HepG2 (cell line): Measurements from ENCODE around the gene NKD1. TPM values are rescaled to one million over a fixed set of nuclear protein-coding genes. Genes with fewer than 3 reads are reported as not detected.

Source experiments
- BHLHE40 ChIP-seq: IDR thresholded peaks from 2 replicates; pipeline ENCODE4 v1.6.1; 2011; ENCODE audit warnings: low read length, improper control_type of control experiment
- BRF2 ChIP-seq: sonication (generic); formaldehyde crosslinking; IDR thresholded peaks from 2 replicates; pipeline ENCODE4 v1.8.1; 2022; ENCODE audit warnings: mild to moderate bottlenecking, missing genetic modification reagents
- CBX5 ChIP-seq: sonication (generic); formaldehyde crosslinking; IDR thresholded peaks from 2 replicates; pipeline ENCODE4 v1.4.0; 2020; ENCODE audit warnings: missing genetic modification reagents, borderline replicate concordance
- CC2D1A ChIP-seq: sonication (generic); formaldehyde crosslinking; IDR thresholded peaks from 2 replicates; pipeline ENCODE4 v1.8.1; 2023; ENCODE audit warnings: mild to moderate bottlenecking, missing genetic modification reagents
- DZIP1 ChIP-seq: sonication (generic); formaldehyde crosslinking; IDR thresholded peaks from 2 replicates; pipeline ENCODE4 v1.5.0; 2020; ENCODE audit warnings: mild to moderate bottlenecking, missing genetic modification reagents
- ESRRA ChIP-seq: sonication (generic); formaldehyde crosslinking; IDR thresholded peaks from 2 replicates; pipeline ENCODE4 v1.5.1; 2020; ENCODE audit warnings: mild to moderate bottlenecking, low read depth, missing genetic modification reagents
- ETV5 ChIP-seq: IDR thresholded peaks from 2 replicates; pipeline ENCODE4 v1.6.1; 2018; ENCODE audit warnings: missing biosample characterization, missing genetic modification reagents, inconsistent platforms, borderline replicate concordance
- NR1H2 ChIP-seq: sonication (generic); formaldehyde crosslinking; IDR thresholded peaks from 2 replicates; pipeline ENCODE4 v1.8.1; 2022; ENCODE audit warnings: low read depth, missing genetic modification reagents, borderline replicate concordance
- XRCC5 ChIP-seq: fragments of 200-400 bp; formaldehyde crosslinking; optimal IDR thresholded peaks from 2 replicates; pipeline ENCODE3; 2017; ENCODE audit warnings: mild to moderate bottlenecking, low read length
- ZBTB39 ChIP-seq: sonication (generic); formaldehyde crosslinking; IDR thresholded peaks from 2 replicates; pipeline ENCODE4 v1.5.0; 2020; ENCODE audit warnings: missing genetic modification reagents
- ZNF264 ChIP-seq: sonication (generic); formaldehyde crosslinking; IDR thresholded peaks from 2 replicates; pipeline ENCODE4 v1.4.0; 2020; ENCODE audit warnings: missing genetic modification reagents
- ZNF331 ChIP-seq: sonication (generic); formaldehyde crosslinking; IDR thresholded peaks from 2 replicates; pipeline ENCODE4 v1.4.0; 2020; ENCODE audit warnings: missing genetic modification reagents
- ZNF354B ChIP-seq: sonication (generic); formaldehyde crosslinking; IDR thresholded peaks from 2 replicates; pipeline ENCODE4 v1.8.0; 2022; ENCODE audit warnings: mild to moderate bottlenecking, missing genetic modification reagents
- ZNF512B ChIP-seq: sonication (generic); formaldehyde crosslinking; IDR thresholded peaks from 2 replicates; pipeline ENCODE4 v1.5.1; 2020; ENCODE audit warnings: missing genetic modification reagents, mild to moderate bottlenecking, borderline replicate concordance
- ZNF580 ChIP-seq: IDR thresholded peaks from 2 replicates; pipeline ENCODE4 v1.6.1; 2016; ENCODE audit warnings: low read depth, borderline replicate concordance
- ZNF605 ChIP-seq: sonication (generic); formaldehyde crosslinking; IDR thresholded peaks from 2 replicates; pipeline ENCODE4 v1.8.0; 2022; ENCODE audit warnings: mild to moderate bottlenecking, missing genetic modification reagents
- ZNF629 ChIP-seq: sonication (generic); formaldehyde crosslinking; conservative IDR thresholded peaks from 2 replicates; pipeline ENCODE4 v1.5.0; 2020; ENCODE audit warnings: missing genetic modification reagents
- ZNF660 ChIP-seq: sonication (generic); formaldehyde crosslinking; IDR thresholded peaks from 2 replicates; pipeline ENCODE4 v1.5.1; 2020; ENCODE audit warnings: mild to moderate bottlenecking, low read depth, missing genetic modification reagents, borderline replicate concordance
- ZNF773 ChIP-seq: sonication (generic); formaldehyde crosslinking; IDR thresholded peaks from 2 replicates; pipeline ENCODE4 v1.4.0; 2020; ENCODE audit warnings: missing genetic modification reagents, borderline replicate concordance
- ZNF816 ChIP-seq: sonication (generic); formaldehyde crosslinking; IDR thresholded peaks from 2 replicates; pipeline ENCODE4 v1.8.0; 2022; ENCODE audit warnings: missing genetic modification reagents, mild to moderate bottlenecking, borderline replicate concordance
- polyA plus RNA-seq, 8 experiments: library from polyadenylated mRNA; depleted of rRNA in 3 of 8; stranded (reverse) in 7 of 8; unstranded in 1 of 8; fragments of >200 nt; fragmentation: Illumina TruSeq in 4 of 8; extraction: Trizol in 4 of 8; gene quantifications; 2 replicates each; pipeline versions ENCODE4 v1.2.1 to v1.2.3, GENCODE V29; 2011 to 2016; ENCODE audit warnings: low read depth in 4 of 8, missing spikeins in 1 of 8, mixed read lengths in 1 of 8; ENCODE audit not compliant: insufficient read depth in 1 of 8
- total RNA-seq, 5 experiments: library from RNA; depleted of rRNA; stranded (reverse); fragments of >200 nt; fragmentation: Illumina TruSeq; extraction: Trizol; gene quantifications; 2 replicates each; pipeline ENCODE4 v1.2.3, GENCODE V29; 2016; ENCODE audit warnings: low read depth in 1 of 5

Gene NKD1
- total and polyA plus RNA-seq, 2 of the 13 experiments (the other 11 are each of a cell fraction or from before 2014, with no cell fraction given) = 70.4 to 121 TPM

- no peak for TF ChIP-seq ETV5 (CRISPR knock-in tag)
- peak; percentile 23; the same call in 1 of the 2 replicates for TF ChIP-seq ZNF605 (CRISPR knock-in tag)
- no peak for TF ChIP-seq ZNF816
- TF ChIP-seq DZIP1 = no peak
- TF ChIP-seq ZBTB39 (CRISPR knock-in tag) = no peak
- 0 out of 2 replicates have a peak, but pooled peaks have one; percentile 2 for TF ChIP-seq CBX5 (CRISPR knock-in tag)
- TF ChIP-seq ZNF660 (CRISPR knock-in tag) = no peak
- TF ChIP-seq ESRRA (CRISPR knock-in tag) = 0 out of 2 replicates have a peak, but pooled peaks have one; percentile 11
- TF ChIP-seq NR1H2 = no peak
- no peak for TF ChIP-seq CC2D1A (CRISPR knock-in tag)
- peak; percentile 89; the same call in 1 of the 2 replicates for TF ChIP-seq ZNF580 (CRISPR knock-in tag)
- no peak for TF ChIP-seq ZNF629 (CRISPR knock-in tag)
- TF ChIP-seq ZNF354B (CRISPR knock-in tag) = no peak
- TF ChIP-seq ZNF773 = no peak
- no peak for TF ChIP-seq ZNF331
- 0 out of 2 replicates have a peak, but pooled peaks have one; percentile 24 for TF ChIP-seq ZNF512B (CRISPR knock-in tag)
- TF ChIP-seq XRCC5 = peak; percentile 17
- TF ChIP-seq ZNF264 (CRISPR knock-in tag) = no peak
- TF ChIP-seq BHLHE40 = no peak
- TF ChIP-seq BRF2 (CRISPR knock-in tag) = no peak
Observed at GRCh38 chr16:50501986-50502615, 46.1 kb upstream of the NKD1 start (continued).
